Measurements from ENCODE around the gene KIRREL3.

KIRREL3 gene

DNA sequence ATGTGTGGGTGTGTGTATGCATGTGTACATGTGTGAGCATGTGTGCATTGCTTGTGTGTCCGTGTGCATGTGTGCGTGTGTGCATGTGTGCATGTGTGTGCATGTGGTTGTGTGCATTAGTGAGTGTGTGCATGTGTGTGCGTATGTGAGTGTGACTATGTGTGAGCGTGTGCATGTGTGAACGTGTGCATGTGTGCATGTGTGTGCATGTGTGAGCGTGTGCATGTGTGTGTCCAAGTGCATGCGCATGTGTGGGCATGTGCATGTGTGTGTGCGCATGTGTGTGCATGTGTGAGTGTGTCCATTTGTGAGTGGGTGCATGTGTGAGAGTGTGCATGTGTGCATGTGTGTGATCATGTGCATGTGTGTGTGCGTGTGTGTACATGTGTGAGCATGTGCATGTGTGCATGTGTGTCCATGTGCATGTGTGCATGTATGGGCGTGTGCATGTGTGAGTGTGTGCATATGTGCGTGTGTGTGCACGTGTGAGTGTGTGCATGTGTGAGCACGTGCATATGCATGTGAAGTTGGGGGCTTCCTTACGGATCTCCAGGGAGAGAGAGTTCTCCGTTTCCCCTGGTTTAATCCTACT is 549.3 kb downstream of the KIRREL3 start:
- Histone ChIP-seq H3K9me3 (replicated peaks in 1 of 2; ENCODE audit: control insufficient read depth in 2 of 2, insufficient read depth in 1 of 2, low read depth in 1 of 2, low read length in 2 of 2) (peaks cover 0 to 14% of the 10 kb centered on the region in 2 donors), H3K36me3 (replicated peaks in 1 of 2; ENCODE audit: control insufficient read depth in 2 of 2, insufficient read depth in 2 of 2, low read length in 2 of 2) (peaks cover 0 to 8% of the 10 kb centered on the region in 2 donors), H2BK120ac (ENCODE audit: low read depth, low read length) (no peak overlapping the region), H2BK15ac (ENCODE audit: low read length) (no peak overlapping the region), H3K4me3 (ENCODE audit: low read length in 2 of 2) (peak overlapping the region in 1 of 2 donors; percentile 72), H2BK12ac (ENCODE audit: low read length) (no peak overlapping the region), H3K27ac (replicated peaks; ENCODE audit: low read length) (peak overlapping the region; percentile 6), H3K4me1 (ENCODE audit: control insufficient read depth in 2 of 2, insufficient read depth in 1 of 2, low read depth in 1 of 2, low read length in 2 of 2) (peaks cover 6 to 30% of the 10 kb centered on the region in 2 donors), H4K8ac (ENCODE audit: low read depth, low read length) (peak overlapping the region; percentile 53), H3K4ac (ENCODE audit: low read length) (no peak overlapping the region), H2AK5ac (ENCODE audit: low read depth, low read length) (no peak overlapping the region), H3K14ac (ENCODE audit: low read length) (peak overlapping the region; percentile 2), H2AFZ (ENCODE audit: low read length) (no peak overlapping the region), H3K79me1 (ENCODE audit: low read depth, low read length) (no peaks in the 10 kb centered on the region), H3K23ac (ENCODE audit: low read depth, low read length, poor library complexity) (peak overlapping the region; percentile 77), H3K9ac (ENCODE audit: low read depth, low read length, poor library complexity) (peak overlapping the region; percentile 66), H2BK5ac (ENCODE audit: low read length) (no peak overlapping the region), H4K91ac (ENCODE audit: low read depth, low read length, poor library complexity) (peak overlapping the region; percentile 68), H3K18ac (ENCODE audit: low read length) (peak overlapping the region; percentile 53), H3K4me2 (ENCODE audit: insufficient read depth, low read length, poor library complexity, severe bottlenecking) (no peak overlapping the region), H3K27me3 (ENCODE audit: control insufficient read depth in 3 of 3, insufficient read depth in 3 of 3, low read depth in 1 of 3, low read length in 3 of 3) (peaks cover 0 to 7% (median 5%) of the 10 kb centered on the region in 3 experiments)
- DNase-seq (ENCODE audit: low spot score) = no peak
- WGBS, 2 donors (ENCODE audit: extremely low coverage in 2 of 2, insufficient read length in 2 of 2, insufficient replicate concordance in 1 of 2) = no CpG with 5 or more reads among the region's 15 CpGs

GRCh38 chr11:126450806-126451205 is 549.8 kb downstream of the KIRREL3 start:
- Histone ChIP-seq H2BK120ac (ENCODE audit: low read depth, low read length) (no peak overlapping the region), H3K18ac (ENCODE audit: low read length) (peak overlapping the region; percentile 53), H2BK5ac (ENCODE audit: low read length) (no peak overlapping the region), H3K9me3 (replicated peaks in 1 of 2; ENCODE audit: control insufficient read depth in 2 of 2, insufficient read depth in 1 of 2, low read depth in 1 of 2, low read length in 2 of 2) (peaks cover 0 to 14% of the 10 kb centered on the region in 2 donors), H3K4me3 (ENCODE audit: low read length in 2 of 2) (peak overlapping the region in 1 of 2 donors; percentile 72), H3K27ac (replicated peaks; ENCODE audit: low read length) (peak overlapping the region; percentile 24), H2BK12ac (ENCODE audit: low read length) (peak overlapping the region; percentile 51), H3K4me1 (ENCODE audit: control insufficient read depth in 2 of 2, insufficient read depth in 1 of 2, low read depth in 1 of 2, low read length in 2 of 2) (peaks cover 6 to 30% of the 10 kb centered on the region in 2 donors), H3K27me3 (ENCODE audit: control insufficient read depth in 3 of 3, insufficient read depth in 3 of 3, low read depth in 1 of 3, low read length in 3 of 3) (peaks cover 0 to 7% (median 5%) of the 10 kb centered on the region in 3 experiments), H2BK15ac (ENCODE audit: low read length) (no peak overlapping the region), H3K79me1 (ENCODE audit: low read depth, low read length) (no peaks in the 10 kb centered on the region), H3K4ac (ENCODE audit: low read length) (no peak overlapping the region), H3K4me2 (ENCODE audit: insufficient read depth, low read length, poor library complexity, severe bottlenecking) (no peak overlapping the region), H3K14ac (ENCODE audit: low read length) (peak overlapping the region; percentile 2), H3K23ac (ENCODE audit: low read depth, low read length, poor library complexity) (peak overlapping the region; percentile 77), H2AFZ (ENCODE audit: low read length) (no peak overlapping the region), H3K36me3 (replicated peaks in 1 of 2; ENCODE audit: control insufficient read depth in 2 of 2, insufficient read depth in 2 of 2, low read length in 2 of 2) (peaks cover 0 to 8% of the 10 kb centered on the region in 2 donors), H3K9ac (ENCODE audit: low read depth, low read length, poor library complexity) (peak overlapping the region; percentile 66), H2AK5ac (ENCODE audit: low read depth, low read length) (no peak overlapping the region), H4K91ac (ENCODE audit: low read depth, low read length, poor library complexity) (peak overlapping the region; percentile 68), H4K8ac (ENCODE audit: low read depth, low read length) (peak overlapping the region; percentile 53)
- DNase-seq (ENCODE audit: low spot score) = no peak
- no CpG with 5 or more reads among the region's 11 CpGs for WGBS, 2 donors (ENCODE audit: extremely low coverage in 2 of 2, insufficient read length in 2 of 2, insufficient replicate concordance in 1 of 2)

- peak overlapping the region; percentile 17 for H4K91ac ChIP-seq (ENCODE audit: low read depth, low read length, poor library complexity)
Observed at GRCh38 chr11:126450198-126450597, 550.4 kb downstream of the KIRREL3 start.

DNA sequence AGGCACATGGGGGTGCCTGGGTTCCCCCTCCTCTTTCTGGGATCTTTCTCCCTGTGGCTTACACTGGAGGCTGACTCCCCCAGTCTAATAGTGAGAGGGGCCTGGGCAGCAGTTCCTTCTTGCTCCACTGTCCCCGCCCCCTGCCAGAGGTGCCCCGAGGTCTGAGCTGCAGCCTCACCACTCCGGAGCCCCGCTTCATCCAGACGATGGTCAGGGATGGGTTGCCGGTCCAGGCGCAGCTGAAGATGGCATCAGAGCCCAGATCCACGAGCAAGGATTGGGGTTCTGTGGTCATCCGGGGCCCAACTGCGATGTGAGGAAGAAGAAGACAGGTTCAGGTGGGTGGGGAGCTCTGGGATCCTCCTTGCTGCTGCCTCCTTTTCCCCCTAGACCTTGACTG is 554.0 kb downstream of the KIRREL3 start:
- no peak overlapping the region for H3K27ac ChIP-seq (replicated peaks; ENCODE audit: low read length)
- H2AFZ ChIP-seq (ENCODE audit: low read length) = no peak overlapping the region
- H4K91ac ChIP-seq (ENCODE audit: low read depth, low read length, poor library complexity) = no peak overlapping the region
- H2BK15ac ChIP-seq (ENCODE audit: low read length) = no peak overlapping the region
- peak overlapping the region; percentile 79 for H2AK5ac ChIP-seq (ENCODE audit: low read depth, low read length)
- H3K4me1 ChIP-seq (ENCODE audit: control insufficient read depth in 2 of 2, insufficient read depth in 1 of 2, low read depth in 1 of 2, low read length in 2 of 2) = peaks cover 11 to 33% of the 10 kb centered on the region in 2 donors
- no peak overlapping the region for H3K14ac ChIP-seq (ENCODE audit: low read length)
- H4K8ac ChIP-seq (ENCODE audit: low read depth, low read length) = no peak overlapping the region
- peaks cover 0 to 7% (median 7%) of the 10 kb centered on the region in 3 experiments for H3K27me3 ChIP-seq (ENCODE audit: control insufficient read depth in 3 of 3, insufficient read depth in 3 of 3, low read depth in 1 of 3, low read length in 3 of 3)
- H3K4me3 ChIP-seq (ENCODE audit: low read length in 2 of 2) = no peak overlapping the region
- H2BK5ac ChIP-seq (ENCODE audit: low read length) = no peak overlapping the region
- H3K4ac ChIP-seq (ENCODE audit: low read length) = no peak overlapping the region
- H3K9ac ChIP-seq (ENCODE audit: low read depth, low read length, poor library complexity) = no peak overlapping the region
- H3K9me3 ChIP-seq (replicated peaks in 1 of 2; ENCODE audit: control insufficient read depth in 2 of 2, insufficient read depth in 1 of 2, low read depth in 1 of 2, low read length in 2 of 2) = peaks cover 0 to 14% of the 10 kb centered on the region in 2 donors
- H3K4me2 ChIP-seq (ENCODE audit: insufficient read depth, low read length, poor library complexity, severe bottlenecking) = no peak overlapping the region
- H3K23ac ChIP-seq (ENCODE audit: low read depth, low read length, poor library complexity) = no peak overlapping the region
- peak overlapping the region; percentile 6 for H2BK120ac ChIP-seq (ENCODE audit: low read depth, low read length)
- no peak overlapping the region for H2BK12ac ChIP-seq (ENCODE audit: low read length)
- no CpG with 5 or more reads among the region's 10 CpGs for WGBS, 2 donors (ENCODE audit: extremely low coverage in 2 of 2, insufficient read length in 2 of 2, insufficient replicate concordance in 1 of 2)
- H3K79me1 ChIP-seq (ENCODE audit: low read depth, low read length) = no peaks in the 10 kb centered on the region
- DNase-seq (ENCODE audit: low spot score) = no peak
- H3K18ac ChIP-seq (ENCODE audit: low read length) = peak overlapping the region; percentile 68
- H3K36me3 ChIP-seq (replicated peaks in 1 of 2; ENCODE audit: control insufficient read depth in 2 of 2, insufficient read depth in 2 of 2, low read length in 2 of 2) = peaks cover 0 to 8% of the 10 kb centered on the region in 2 donors

More at GRCh38 chr11:126450198-126450597, 550.4 kb downstream of the KIRREL3 start:
- Histone ChIP-seq H2BK5ac (ENCODE audit: low read length) (no peak overlapping the region), H3K14ac (ENCODE audit: low read length) (peak overlapping the region; percentile 97), H2BK15ac (ENCODE audit: low read length) (no peak overlapping the region), H3K9ac (ENCODE audit: low read depth, low read length, poor library complexity) (peak overlapping the region; percentile 66), H3K27ac (replicated peaks; ENCODE audit: low read length) (peak overlapping the region; percentile 23), H3K27me3 (ENCODE audit: control insufficient read depth in 3 of 3, insufficient read depth in 3 of 3, low read depth in 1 of 3, low read length in 3 of 3) (peaks cover 0 to 7% (median 5%) of the 10 kb centered on the region in 3 experiments), H3K4me1 (ENCODE audit: control insufficient read depth in 2 of 2, insufficient read depth in 1 of 2, low read depth in 1 of 2, low read length in 2 of 2) (peaks cover 6 to 30% of the 10 kb centered on the region in 2 donors), H2AK5ac (ENCODE audit: low read depth, low read length) (no peak overlapping the region), H3K4ac (ENCODE audit: low read length) (peak overlapping the region; percentile 70), H3K79me1 (ENCODE audit: low read depth, low read length) (no peaks in the 10 kb centered on the region), H3K4me3 (ENCODE audit: low read length in 2 of 2) (peak overlapping the region in 1 of 2 donors; percentile 72), H3K9me3 (replicated peaks in 1 of 2; ENCODE audit: control insufficient read depth in 2 of 2, insufficient read depth in 1 of 2, low read depth in 1 of 2, low read length in 2 of 2) (peaks cover 0 to 14% of the 10 kb centered on the region in 2 donors), H2BK12ac (ENCODE audit: low read length) (peak overlapping the region; percentile 51), H3K23ac (ENCODE audit: low read depth, low read length, poor library complexity) (peak overlapping the region; percentile 77), H3K36me3 (replicated peaks in 1 of 2; ENCODE audit: control insufficient read depth in 2 of 2, insufficient read depth in 2 of 2, low read length in 2 of 2) (peaks cover 0 to 8% of the 10 kb centered on the region in 2 donors), H2BK120ac (ENCODE audit: low read depth, low read length) (no peak overlapping the region), H3K4me2 (ENCODE audit: insufficient read depth, low read length, poor library complexity, severe bottlenecking) (no peak overlapping the region), H2AFZ (ENCODE audit: low read length) (no peak overlapping the region), H4K8ac (ENCODE audit: low read depth, low read length) (peak overlapping the region; percentile 54), H3K18ac (ENCODE audit: low read length) (peak overlapping the region; percentile 1)
- WGBS, 2 donors (ENCODE audit: extremely low coverage in 2 of 2, insufficient read length in 2 of 2, insufficient replicate concordance in 1 of 2) = no CpG with 5 or more reads among the region's 7 CpGs
- no peak for DNase-seq (ENCODE audit: low spot score)

Data from neuronal stem cell (in vitro differentiated cells).